Measurements from ENCODE around the gene SERTAD1. TPM values are rescaled to one million over a fixed set of nuclear protein-coding genes. Genes with fewer than 3 reads are reported as not detected.

The SERTAD1 gene
- total and polyA plus RNA-seq, 2 of the 4 experiments (the other 2 are of a cell fraction), result 21.1 to 27.4 TPM

- POLR2A ChIA-PET (ENCODE audit: unreplicated experiment), result interaction anchor here (0.6 kb wide), 1 partner anchor 961 kb away, joined by 3 read pairs; the partner anchor contains the start of gene RPS16
Observed at GRCh38 chr19:40396886-40397567, 28.8 kb downstream of the SERTAD1 start.

More at GRCh38 chr19:40396886-40397567, 28.8 kb downstream of the SERTAD1 start:
- Histone ChIP-seq H2BK120ac (ENCODE audit: low read depth, low read length) (no peak overlapping the region), H4K8ac (ENCODE audit: low read depth in 2 of 2, low read length in 2 of 2) (no peak overlapping the region), H3K14ac (replicated peaks; ENCODE audit: low read depth, low read length) (no peak overlapping the region), H3K56ac (ENCODE audit: extremely low read depth, insufficient read depth, low read length) (no peak overlapping the region), H3K36me3 (ENCODE audit: control insufficient read depth, insufficient read depth, low read length) (no peaks in the 10 kb centered on the region), H3K27me3 (ENCODE audit: control insufficient read depth, insufficient read depth, low read length) (no peaks in the 10 kb centered on the region), H2BK20ac (ENCODE audit: low read depth, low read length) (no peak overlapping the region), H3K27ac (ENCODE audit: insufficient read depth, low read length) (no peak overlapping the region), H2BK5ac (ENCODE audit: low read depth, low read length, poor library complexity, severe bottlenecking) (no peak overlapping the region), H3K9ac (ENCODE audit: low read depth, low read length) (no peak overlapping the region), H4K91ac (ENCODE audit: insufficient read depth, low read depth, low read length) (no peak overlapping the region), H3K4me3 (ENCODE audit: insufficient read depth, low read depth, low read length) (no peak overlapping the region), H2AFZ (replicated peaks; ENCODE audit: low read length, poor library complexity) (no peak overlapping the region), H3K9me1 (ENCODE audit: insufficient read depth, low read length) (no peaks in the 10 kb centered on the region), H3K4me1 (ENCODE audit: control insufficient read depth, insufficient read depth, low read length) (no peaks in the 10 kb centered on the region), H3K18ac (ENCODE audit: low read depth, low read length) (no peak overlapping the region), H2AK9ac (replicated peaks; ENCODE audit: low read depth, low read length, poor library complexity) (no peak overlapping the region), H3K9me3 (ENCODE audit: control insufficient read depth, insufficient read depth, low read length) (no peaks in the 10 kb centered on the region), H2AK5ac (ENCODE audit: low read depth, low read length) (no peak overlapping the region), H3K4ac (ENCODE audit: low read depth, low read length) (no peak overlapping the region), H4K20me1 (ENCODE audit: insufficient read depth, low read length) (no peaks in the 10 kb centered on the region), H3K23ac (ENCODE audit: low read depth, low read length) (no peak overlapping the region), H3K79me1 (ENCODE audit: low read depth in 1 of 2, low read length in 2 of 2) (0 out of 4 replicates have a peak, but pooled peaks cover 0 to 3% of the 10 kb centered on the region in 2 experiments), H4K5ac (ENCODE audit: low read depth, low read length) (no peak overlapping the region), H3K4me2 (ENCODE audit: low read depth, low read length) (no peak overlapping the region), H2BK15ac (ENCODE audit: low read depth, low read length) (no peak overlapping the region)
- TF ChIP-seq MAFK (IDR thresholded peaks at IDR 0.05; ENCODE audit: low read depth, low read length), result no peak
- no peak for TF ChIP-seq RFX5 (IDR thresholded peaks at IDR 0.05; ENCODE audit: low read depth, low read length)
- TF ChIP-seq, protein P1, sequence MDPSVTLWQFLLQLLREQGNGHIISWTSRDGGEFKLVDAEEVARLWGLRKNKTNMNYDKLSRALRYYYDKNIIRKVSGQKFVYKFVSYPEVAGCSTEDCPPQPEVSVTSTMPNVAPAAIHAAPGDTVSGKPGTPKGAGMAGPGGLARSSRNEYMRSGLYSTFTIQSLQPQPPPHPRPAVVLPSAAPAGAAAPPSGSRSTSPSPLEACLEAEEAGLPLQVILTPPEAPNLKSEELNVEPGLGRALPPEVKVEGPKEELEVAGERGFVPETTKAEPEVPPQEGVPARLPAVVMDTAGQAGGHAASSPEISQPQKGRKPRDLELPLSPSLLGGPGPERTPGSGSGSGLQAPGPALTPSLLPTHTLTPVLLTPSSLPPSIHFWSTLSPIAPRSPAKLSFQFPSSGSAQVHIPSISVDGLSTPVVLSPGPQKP (IDR thresholded peaks at IDR 0.05; ENCODE audit: borderline replicate concordance, low read depth, low read length), result no peak
- TF ChIP-seq CEBPB (IDR thresholded peaks at IDR 0.05; ENCODE audit: low read depth, low read length), result no peak
- TF ChIP-seq CHD1 (IDR thresholded peaks at IDR 0.05; ENCODE audit: low read depth, low read length), result no peak
- no peak for TF ChIP-seq POLR2A (IDR thresholded peaks at IDR 0.05; ENCODE audit: low read depth, low read length)
- no peak for TF ChIP-seq CTCF (conservative IDR thresholded peaks at IDR 0.05; ENCODE audit: low read depth, low read length)
- no peak for TF ChIP-seq USF2 (IDR thresholded peaks at IDR 0.05; ENCODE audit: low read depth, low read length)
- no peak for TF ChIP-seq RCOR1 (IDR thresholded peaks at IDR 0.05; ENCODE audit: insufficient replicate concordance, low read length)
- no peak for TF ChIP-seq NFE2L2 (IDR thresholded peaks at IDR 0.05; ENCODE audit: low read depth, low read length)
- WGBS, 2 experiments (ENCODE audit: extremely low coverage in 2 of 2, insufficient read length in 1 of 2), result 85% methylated on average over 5 of the region's 20 CpGs; no CpG with 5 or more reads in 1 of the 2 experiments
- BruUV-seq (replicated peaks), result no TSS peak
- no peak for DNase-seq
- in situ Hi-C loops (cut with MboI; ENCODE audit: low sequenced_read_pairs) (no loop called here), dilution Hi-C loops (cut with HindIII; ENCODE audit: low sequenced_read_pairs, unreplicated experiment) (no loop called here), intact Hi-C loops (cut with micrococcal nuclease) (no loop called here)
- CTCF ChIA-PET, result no interaction called here
- no peak for ATAC-seq (ENCODE audit: low read depth)

Data from IMR-90 (cell line).